Stimulated activated CD4-positive, alpha-beta T cell treated with anti-CD3 and anti-CD28 coated beads, Interleukin-1b, Interleukin-23, amount 100 ng/mL, for 48 hours (primary cell): ENCODE results near the gene ANKRD35.
"Not testable (repeated sequence)": the region's sequence is repeated elsewhere in the genome, so short reads cannot be mapped to it uniquely, and the experiment has no call there.

Experiments used
- DNase-seq: peaks from one replicate; pipeline ENCODE4 v3.0.0-alpha.2; 2020

ANKRD35 gene

GRCh38 chr1:145885738-145886287 is at the start of gene ANKRD35:
Gene ANKRD35 (minus strand): TSS chr1:145885866. CDS start chr1:145885758, 108 bp downstream.
- peak; percentile 86 for DNase-seq

GRCh38 chr1:145932522-145933009 is 46.9 kb upstream of the ANKRD35 start:
- not testable (repeated sequence) for DNase-seq

DNA sequence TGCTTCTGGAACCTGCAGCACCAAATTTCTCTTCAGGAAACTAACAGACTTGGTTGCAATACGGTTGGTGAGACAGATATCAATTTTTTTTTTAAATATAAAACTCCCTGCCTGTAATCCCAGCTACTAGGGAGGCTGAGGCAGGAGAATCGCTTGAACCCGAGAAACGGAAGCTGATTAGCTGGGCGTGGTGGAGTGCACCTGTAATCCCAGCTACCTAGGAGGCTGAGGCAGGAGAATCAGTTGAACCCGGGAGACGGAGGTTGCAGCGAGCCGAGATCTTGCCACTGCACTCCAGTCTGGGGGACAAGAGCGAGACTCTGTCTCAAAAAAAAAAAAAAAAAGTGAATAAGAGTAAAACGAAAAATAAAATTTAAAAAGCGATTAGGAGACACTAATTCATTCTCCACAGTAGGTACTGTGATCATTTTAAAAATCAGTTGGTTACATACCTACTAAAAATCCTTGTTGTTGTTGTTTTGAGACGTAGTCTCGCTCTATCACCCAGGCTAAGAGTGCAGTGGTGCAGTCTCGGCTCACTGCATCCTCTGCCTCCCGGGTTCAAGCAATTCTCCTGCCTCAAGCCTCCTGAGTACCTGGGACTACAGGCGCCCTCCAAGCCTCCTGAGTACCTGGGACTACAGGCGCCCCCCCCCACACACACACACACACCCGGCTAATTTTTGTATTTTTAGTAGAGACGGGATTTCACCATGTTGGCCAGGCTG is 42.4 kb upstream of the ANKRD35 start:
- DNase-seq: no peak

DNA sequence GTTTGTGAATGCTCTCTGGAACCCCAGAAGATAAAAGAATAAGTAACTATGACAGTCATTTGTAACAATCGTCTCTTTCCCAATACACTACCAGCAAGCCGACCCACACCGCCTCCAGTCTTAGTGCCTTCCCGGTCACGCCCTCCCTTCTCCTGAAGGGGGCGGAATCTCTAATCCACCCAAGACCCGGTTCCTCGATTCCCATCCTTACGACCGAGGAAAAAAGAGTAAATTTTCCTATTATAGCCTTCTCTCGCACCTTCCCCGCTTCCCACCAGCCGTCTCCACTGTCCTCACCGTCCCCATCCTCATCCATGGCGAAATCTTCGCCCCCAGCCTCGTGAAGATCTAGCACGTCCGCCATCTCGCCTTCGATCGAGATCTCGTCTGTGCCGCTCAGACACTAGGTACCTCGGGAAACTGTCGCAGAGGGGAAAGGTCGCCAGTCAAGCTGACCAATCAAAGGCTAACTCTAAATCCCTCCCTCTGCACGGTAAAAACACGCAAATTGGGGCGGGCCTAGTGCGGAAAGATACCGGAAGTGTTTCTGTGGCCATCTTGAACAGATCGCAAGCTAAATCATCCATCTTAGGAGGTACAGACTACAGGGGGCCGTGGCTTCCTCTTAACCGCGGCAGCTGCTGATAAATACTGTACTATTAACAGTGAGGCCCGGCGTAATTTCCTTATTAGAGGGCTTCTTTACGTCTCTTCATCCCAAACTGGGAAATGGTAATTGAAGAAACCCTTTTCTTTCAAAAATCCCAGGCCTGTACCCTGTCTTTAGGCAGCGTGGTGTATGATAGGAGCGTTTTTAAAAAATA is 41.6 kb upstream of the ANKRD35 start, which contains the start of gene RBM8A:
TSS of gene RBM8A (minus strand) at position 422 of the 824 bp plus-strand sequence. CDS start at position 364, 58 bp downstream.
- peak; percentile 96 for DNase-seq

GRCh38 chr1:145926686-145927062 is 41.0 kb upstream of the ANKRD35 start:
- DNase-seq: peak; percentile 70

DNA sequence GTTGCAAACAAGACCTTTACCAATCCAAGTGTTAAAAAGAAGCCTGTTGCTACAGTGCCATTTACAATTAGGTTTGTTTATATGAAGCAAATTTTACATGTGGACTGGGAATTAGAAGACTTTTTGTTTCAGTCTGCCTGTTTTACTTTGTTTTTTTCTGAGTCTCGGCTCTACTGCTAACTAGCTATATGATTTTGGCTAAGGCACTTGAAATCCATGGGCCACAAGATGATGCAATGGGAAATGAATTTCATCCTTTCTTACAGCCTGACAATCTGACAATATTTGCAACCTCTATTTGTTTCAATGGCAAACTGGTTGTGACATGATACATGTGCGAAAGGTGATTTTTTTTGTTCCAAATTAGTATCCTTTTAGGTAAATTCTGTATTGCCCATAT is 36.6 kb upstream of the ANKRD35 start:
- no peak for DNase-seq

GRCh38 chr1:145920297-145920696 is 34.6 kb upstream of the ANKRD35 start:
- not testable (repeated sequence) for DNase-seq

DNA sequence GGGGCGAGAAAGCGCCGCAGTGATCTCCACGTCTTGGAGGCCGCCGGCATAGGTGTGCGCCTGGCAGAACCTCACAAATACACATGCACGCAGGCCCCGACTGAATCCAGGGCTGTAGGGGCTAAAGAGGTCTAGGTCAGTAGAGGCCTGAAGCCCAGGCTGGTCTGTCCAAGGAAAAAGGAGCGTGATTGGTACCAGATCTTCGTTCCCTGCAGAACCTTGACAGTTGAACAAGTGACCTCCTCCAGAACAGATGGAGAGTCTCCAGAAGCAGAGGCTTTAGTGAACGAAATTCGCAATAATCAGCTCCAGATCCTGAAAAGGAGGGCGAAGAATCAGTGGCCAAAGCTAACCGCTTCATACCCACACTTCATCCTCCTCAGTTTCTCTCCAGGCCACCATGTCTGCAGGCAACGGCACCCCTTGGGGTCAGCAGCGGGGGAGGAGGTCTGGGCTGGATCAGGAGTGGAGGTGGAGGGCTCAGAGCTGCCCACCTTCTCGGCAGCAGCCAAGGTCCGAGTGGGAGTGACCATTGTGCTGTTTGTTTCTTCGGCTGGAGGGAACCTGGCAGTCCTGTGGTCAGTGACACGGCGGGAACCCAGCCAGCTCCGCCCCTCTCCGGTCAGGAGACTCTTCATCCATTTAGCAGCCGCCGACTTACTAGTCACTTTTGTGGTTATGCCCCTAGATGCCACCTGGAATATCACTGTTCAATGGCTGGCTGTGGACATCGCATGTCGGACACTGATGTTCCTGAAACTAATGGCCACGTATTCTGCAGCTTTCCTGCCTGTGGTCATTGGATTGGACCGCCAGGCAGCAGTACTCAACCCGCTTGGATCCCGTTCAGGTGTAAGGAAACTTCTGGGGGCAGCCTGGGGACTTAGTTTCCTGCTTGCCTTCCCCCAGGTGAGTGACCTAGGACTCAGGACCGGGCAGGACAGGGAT is 33.6 kb upstream of the ANKRD35 start:
- DNase-seq: peak; percentile 9

GRCh38 chr1:145918144-145918991 is 32.7 kb upstream of the ANKRD35 start, which contains the start of gene PEX11B:
Gene PEX11B (minus strand): TSS chr1:145918717. CDS start chr1:145918688, 29 bp downstream.
- DNase-seq: peak; percentile 90

GRCh38 chr1:145917595-145917994 is 31.9 kb upstream of the ANKRD35 start:
- no peak for DNase-seq

- peak; percentile 17 for DNase-seq
These were observed 31.1 kb upstream of the ANKRD35 start for GRCh38 chr1:145916745-145917144.

DNA sequence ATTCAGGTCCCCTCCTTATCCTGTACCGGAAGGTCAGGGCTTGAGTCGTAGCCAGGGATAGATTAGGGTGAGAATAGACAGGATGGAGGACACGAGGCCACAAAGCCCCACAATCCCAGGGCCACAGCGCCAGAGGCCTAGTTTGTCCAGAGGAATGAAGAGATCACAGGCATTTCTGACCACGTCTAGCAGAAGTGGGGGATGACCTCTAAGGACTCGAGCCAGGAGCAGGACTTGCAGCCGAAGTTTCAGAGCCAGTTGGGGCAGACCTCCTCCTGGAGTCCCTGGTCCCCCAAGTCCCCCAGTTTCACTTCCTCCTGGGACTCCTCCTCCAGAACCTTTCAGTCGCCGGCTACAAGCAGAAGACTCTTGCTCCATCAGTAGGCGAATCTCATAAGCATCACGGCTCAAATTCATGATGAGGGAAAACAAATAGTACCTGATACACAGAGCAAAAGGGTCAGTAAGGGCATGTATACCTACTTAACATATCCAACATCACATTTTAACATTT is 26.5 kb upstream of the ANKRD35 start:
- DNase-seq: no peak

GRCh38 chr1:145908653-145909052 is 23.0 kb upstream of the ANKRD35 start:
- DNase-seq: no peak

DNA sequence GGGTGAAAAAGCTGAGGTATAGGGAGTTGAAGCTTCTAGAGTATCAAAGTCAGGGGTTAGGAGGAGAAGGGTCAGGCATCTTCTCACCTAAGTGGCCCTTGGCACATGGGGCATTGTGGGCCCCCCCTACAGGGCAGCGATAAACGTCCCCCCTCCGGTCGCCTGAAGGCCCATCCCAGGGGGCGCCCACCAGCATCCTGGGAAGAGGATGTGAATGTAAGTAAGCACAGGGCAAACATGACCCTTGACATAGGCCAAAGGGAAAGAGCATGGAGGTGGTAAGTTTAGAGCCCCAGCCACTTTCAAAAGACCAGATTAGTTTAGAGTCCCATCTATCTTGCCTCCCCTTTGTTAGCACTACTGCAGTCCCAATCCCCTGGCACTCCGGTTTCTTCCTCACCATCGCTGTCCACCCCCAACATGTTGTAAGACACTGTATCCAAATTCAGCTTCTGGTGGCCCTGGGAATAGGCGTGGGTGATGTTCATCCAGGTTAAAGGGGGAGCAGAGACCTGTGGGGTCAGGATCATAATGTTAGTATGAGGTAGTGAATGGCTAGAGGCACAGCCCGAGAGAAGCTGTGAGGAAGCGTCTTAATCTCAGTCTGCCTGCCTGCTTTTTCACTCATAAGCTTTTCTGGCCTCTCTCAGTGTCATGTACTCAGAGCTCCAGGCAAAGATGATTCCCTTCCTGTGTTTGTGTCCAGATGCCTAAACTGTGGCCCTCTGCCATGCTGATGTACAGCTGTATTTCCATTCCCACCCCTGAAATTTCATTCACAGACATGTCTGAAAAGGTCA is 21.5 kb upstream of the ANKRD35 start:
- no peak for DNase-seq

DNA sequence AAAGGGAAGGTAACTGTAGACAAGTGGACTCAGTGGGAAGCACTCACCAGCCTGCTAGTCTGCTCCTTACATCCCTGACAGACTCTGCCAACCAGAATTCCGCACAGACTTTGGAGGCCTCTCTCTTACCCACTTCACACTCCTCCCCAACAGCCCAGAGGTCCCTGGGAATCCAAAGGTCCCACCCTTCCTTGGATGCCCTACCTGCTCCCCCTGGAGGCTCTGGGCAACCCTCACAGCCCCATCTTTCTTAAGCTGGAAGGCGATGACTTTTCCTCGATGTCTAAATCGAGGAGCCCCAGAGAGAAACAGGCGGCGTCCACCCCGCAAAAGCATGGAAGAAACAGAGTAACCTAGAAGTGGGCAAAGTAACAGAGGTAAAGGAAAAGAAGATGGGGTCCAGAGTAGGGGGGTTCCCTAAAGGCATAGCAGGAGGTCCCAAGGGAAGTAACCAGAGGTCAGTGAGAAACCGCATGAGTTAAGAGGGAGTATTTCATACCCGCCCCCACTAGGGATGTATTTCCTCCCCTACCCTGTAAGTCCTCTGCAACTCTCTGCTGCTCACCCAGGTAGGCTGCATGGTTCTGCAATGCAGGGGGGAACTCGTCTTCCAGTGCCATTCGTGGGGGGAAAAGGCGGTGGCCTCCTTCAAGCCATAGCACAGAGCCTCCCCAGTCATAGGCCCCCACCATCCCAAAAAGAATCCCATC is 15.8 kb upstream of the ANKRD35 start:
- DNase-seq: no peak

DNA sequence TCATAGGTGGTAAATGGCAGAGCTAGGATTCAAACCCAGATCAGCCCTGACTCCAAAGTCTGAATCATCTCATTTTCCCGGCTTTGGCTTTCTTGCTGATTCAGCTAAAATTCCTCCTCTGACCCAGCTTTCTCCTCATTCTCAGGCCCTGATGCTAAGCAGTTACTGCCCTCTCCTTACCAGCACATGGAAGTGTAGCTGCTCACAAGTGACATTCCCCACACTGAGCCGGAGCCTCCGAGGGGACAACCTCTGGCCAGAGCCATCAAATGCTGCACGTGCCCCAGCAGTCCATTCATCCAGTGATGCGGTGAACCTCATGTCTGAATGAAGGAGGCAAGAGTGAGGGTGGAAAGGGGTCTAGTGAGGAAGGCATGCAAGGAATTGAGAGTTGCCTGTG is 13.1 kb upstream of the ANKRD35 start:
- DNase-seq: no peak

- DNase-seq: no peak
These were observed 12.3 kb upstream of the ANKRD35 start for GRCh38 chr1:145897969-145898368.

- no peak for DNase-seq
These were observed 9.8 kb upstream of the ANKRD35 start for GRCh38 chr1:145895471-145895870.

GRCh38 chr1:145893306-145894055 is 7.8 kb upstream of the ANKRD35 start:
- no peak for DNase-seq
